Psoas muscle (tissue), 8 donors: ENCODE data around the gene DEPP1. TPM values are rescaled to one million over a fixed set of nuclear protein-coding genes. Genes with fewer than 3 reads are reported as not detected.

Experiments used
- ATAC-seq, 4 donors: fragments of 200-7000 bp; cut with Tn5 transposase; one replicate each; pipeline ENCODE4 v1.9.1; 2020; ENCODE audit warnings: moderate library complexity in 3 of 4, mild to moderate bottlenecking in 2 of 4
- DNase-seq, 2 donors: peaks; one replicate each; pipeline ENCODE4 v3.0.0-alpha.2; 2020
- H3K27ac ChIP-seq: fragments of 200-600 bp; one replicate; pipeline ENCODE4 v1.8.0; 2022
- H3K27me3 ChIP-seq, 3 donors: fragments of 200-600 bp in 1 of 3; one replicate each; pipeline versions ENCODE4 v1.6.1 to v1.8.0; 2013 to 2022; ENCODE audit warnings: low read length in 2 of 3, mild to moderate bottlenecking in 2 of 3, moderate library complexity in 1 of 3; ENCODE audit not compliant: insufficient read depth in 3 of 3
- H3K36me3 ChIP-seq, 2 donors: fragments of 200-600 bp in 1 of 2; one replicate each; pipeline versions ENCODE4 v1.6.1 to v1.8.0; 2013 to 2022; ENCODE audit warnings: low read depth in 1 of 2, mild to moderate bottlenecking in 1 of 2, moderate library complexity in 1 of 2; ENCODE audit not compliant: insufficient read depth in 1 of 2
- H3K4me1 ChIP-seq: fragments of 200-600 bp; one replicate; pipeline ENCODE4 v1.8.0; 2022
- H3K4me3 ChIP-seq: fragments of 200-600 bp; one replicate; pipeline ENCODE4 v1.8.0; 2022; ENCODE audit warnings: mild to moderate bottlenecking
- H3K9me3 ChIP-seq: fragments of 200-600 bp; one replicate; pipeline ENCODE4 v1.8.0; 2022
- CTCF ChIP-seq: fragments of 200-600 bp; IDR thresholded peaks from one replicate; pipeline ENCODE4 v1.8.0; 2022; ENCODE audit warnings: antibody characterized with exemption
- WGBS, 3 donors: extraction: QIAGEN DNeasy Blood & Tissue Kit; methylation state at CpG; one replicate each; pipeline versions ENCODE4 v1.1.6 to v1.1.7; 2013; 5-methylcytosine and 5-hydroxymethylcytosine counted together
- intact Hi-C, 2 donors: fragments of 100-400 bp; cut with DNase I; formaldehyde crosslinking; loops; one replicate each; pipeline versions ENCODE4 v1.11.0 to v1.14.2; 2022
- polyA plus RNA-seq, 3 donors: library from polyadenylated mRNA; stranded (reverse); fragments of 200-250 nt; gene quantifications; one replicate each; pipeline ENCODE4 v1.2.3, GENCODE V29; 2013
- total RNA-seq, 4 donors: library from RNA; stranded (reverse); fragmentation: NEBNext Ultra II Directional in 2 of 4; extraction: Animal tissue kit (Norgen Biotek cat#: 25700) in 2 of 4; gene quantifications; one replicate each; pipeline versions ENCODE4 v1.2.1 to v1.2.4, GENCODE V29; 2021 to 2023
- donor health status: healthy with polysubstance abuse.
- donor health status: DM: no; HTN: no; CAD: no; lungs with moderate emphysema.
- donor health status: Bipolar disorder and iron deficiency.
- donor health status: healthy.
- donor health status: DM: yes; HTN: yes; CAD: no.
- donor health status: DM: no; HTN: no; CAD: no.
- donor health status: DM: no; HTN: no; CAD: no.
- donor health status: DM: yes; HTN: yes; CAD: no.

Gene DEPP1
- total and polyA plus RNA-seq, 7 donors, result 28.2 to 102 (median 37.4) TPM

- Histone ChIP-seq H3K27ac (peak overlapping the region; percentile 41), H3K9me3 (no peaks in the 10 kb centered on the region), H3K4me1 (peaks cover 18% of the 10 kb centered on the region), H3K27me3 (no peaks in the 10 kb centered on the region), H3K4me3 (no peak overlapping the region), H3K36me3 (no peaks in the 10 kb centered on the region)
- intact Hi-C loops, result no loop called here
- DNase-seq (peak in 1 of 2 donors; percentile 61), ATAC-seq (no peak)
- 65 to 70% (median 67%) methylated on average over 18 of the region's 18 CpGs for WGBS, 3 donors
- TF ChIP-seq CTCF, result no peak
Measured at GRCh38 chr10:44934416-44935200, 44.0 kb downstream of the DEPP1 start.

- Histone ChIP-seq H3K36me3 (no peaks in the 10 kb centered on the region), H3K4me1 (peaks cover 18% of the 10 kb centered on the region), H3K27me3 (no peaks in the 10 kb centered on the region), H3K9me3 (no peaks in the 10 kb centered on the region), H3K27ac (no peak overlapping the region), H3K4me3 (no peak overlapping the region)
- intact Hi-C loops, result loop anchor here in 1 of 2 donors (2.0 kb wide), 1 partner anchor 41 kb away; no protein-coding TSS in a partner anchor
- no peak for DNase-seq
- TF ChIP-seq CTCF, result no peak
- no peak for ATAC-seq
- WGBS, 3 donors, result 74 to 84% (median 82%) methylated on average over 9 of the region's 9 CpGs
Measured at GRCh38 chr10:44933451-44934321, 44.9 kb downstream of the DEPP1 start.

DNA sequence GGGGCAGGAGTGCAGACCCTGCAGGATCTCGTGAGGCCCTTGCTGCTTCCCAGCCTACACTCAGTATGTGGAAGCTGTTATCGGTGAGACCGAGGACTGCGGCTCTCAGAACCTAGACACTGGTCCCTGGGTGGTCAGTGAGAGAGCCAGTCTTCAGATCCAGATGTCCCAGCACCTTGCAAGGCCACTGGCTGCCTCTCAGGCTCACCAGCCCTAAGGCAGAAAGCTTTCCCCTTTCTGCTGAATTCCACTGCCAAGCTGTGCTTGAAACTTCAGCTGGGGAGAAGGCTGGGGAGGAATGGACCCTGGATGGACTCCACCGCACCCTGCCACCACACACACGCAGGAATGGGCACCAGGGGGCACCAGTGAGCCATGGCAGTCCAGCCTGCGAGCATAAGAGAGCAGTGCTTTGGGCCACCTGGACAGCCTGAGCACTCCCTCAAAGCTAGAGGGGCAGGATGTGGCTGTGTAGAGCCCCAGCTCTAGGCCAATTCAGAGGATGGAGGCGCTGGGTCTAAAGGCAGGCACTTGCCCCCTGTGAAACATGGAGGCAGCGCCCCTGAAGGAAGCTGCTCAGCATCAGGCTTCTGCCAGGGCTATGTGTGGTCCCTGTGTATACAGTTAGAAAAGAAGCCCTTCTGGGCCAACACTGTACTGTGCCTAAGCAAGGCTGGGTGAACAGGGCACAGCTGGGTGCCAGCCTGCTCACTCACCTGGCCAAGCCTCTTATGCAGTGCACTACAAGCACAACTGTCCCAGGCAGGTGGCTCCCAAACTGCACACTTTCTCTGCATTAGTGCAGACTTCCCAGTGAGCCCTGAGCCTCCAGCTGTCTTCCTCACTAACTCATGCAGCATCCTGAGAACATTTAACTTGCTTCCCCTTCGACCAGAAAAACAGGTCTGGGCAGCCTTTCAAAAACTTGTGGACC, 45.8 kb downstream of the DEPP1 start:
- Histone ChIP-seq H3K27ac (no peak overlapping the region), H3K36me3 (no peaks in the 10 kb centered on the region), H3K4me1 (peaks cover 18% of the 10 kb centered on the region), H3K4me3 (no peak overlapping the region), H3K27me3 (no peaks in the 10 kb centered on the region), H3K9me3 (no peaks in the 10 kb centered on the region)
- peak; percentile 93 to 96 for DNase-seq
- peak; percentile 94 to 97 (median 96) for ATAC-seq
- WGBS, 3 donors, result 35 to 40% (median 37%) methylated on average over 10 of the region's 10 CpGs
- intact Hi-C loops, result loop anchor here (1.0 to 2.0 kb wide), 2 partner anchors 42 to 43 kb away; no protein-coding TSS in a partner anchor
- TF ChIP-seq CTCF, result peak; percentile 94
